ENCODE results near the gene PSMB3.

The PSMB3 gene

DNA sequence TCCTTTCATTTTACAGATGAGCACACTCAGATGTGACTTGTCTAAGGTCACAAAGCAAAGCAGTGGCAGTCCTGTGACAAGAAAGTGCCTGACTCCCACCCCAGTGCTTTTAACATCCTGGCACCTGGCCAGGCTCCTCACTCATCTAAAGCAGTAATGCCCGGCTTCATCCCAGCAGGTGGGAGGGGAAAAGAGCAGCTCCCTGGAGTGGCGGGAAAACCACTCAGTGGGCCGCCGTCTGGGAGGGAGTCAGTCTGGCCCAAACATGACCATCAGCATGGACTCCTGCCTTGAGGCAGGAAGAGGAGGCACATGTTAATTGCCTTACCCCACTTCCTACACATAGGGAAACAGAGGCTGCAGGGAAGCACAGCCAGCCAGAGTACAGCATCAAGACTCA is 7.0 kb upstream of the PSMB3 start:
- DNase-seq (ENCODE audit: low read depth in 1 of 2, low spot score in 1 of 2): no peak
- no peak overlapping the region for H3K27ac ChIP-seq (replicated peaks)
- H3K4me3 ChIP-seq (replicated peaks; ENCODE audit: insufficient read depth, low read length): no peak overlapping the region
- H3K27me3 ChIP-seq (ENCODE audit: insufficient read depth, poor library complexity, severe bottlenecking): peaks cover 40% of the 10 kb centered on the region
- TF ChIP-seq POLR2AphosphoS5 (IDR thresholded peaks at IDR 0.05; ENCODE audit: low read depth): no peak
- TF ChIP-seq GABPA (IDR thresholded peaks at IDR 0.05; ENCODE audit: low read depth): no peak

- DNase-seq (ENCODE audit: low read depth in 1 of 2, low spot score in 1 of 2): no peak
- H3K27ac ChIP-seq (replicated peaks): no peak overlapping the region
Observed at GRCh38 chr17:38746004-38746848, 6.3 kb upstream of the PSMB3 start.

DNA sequence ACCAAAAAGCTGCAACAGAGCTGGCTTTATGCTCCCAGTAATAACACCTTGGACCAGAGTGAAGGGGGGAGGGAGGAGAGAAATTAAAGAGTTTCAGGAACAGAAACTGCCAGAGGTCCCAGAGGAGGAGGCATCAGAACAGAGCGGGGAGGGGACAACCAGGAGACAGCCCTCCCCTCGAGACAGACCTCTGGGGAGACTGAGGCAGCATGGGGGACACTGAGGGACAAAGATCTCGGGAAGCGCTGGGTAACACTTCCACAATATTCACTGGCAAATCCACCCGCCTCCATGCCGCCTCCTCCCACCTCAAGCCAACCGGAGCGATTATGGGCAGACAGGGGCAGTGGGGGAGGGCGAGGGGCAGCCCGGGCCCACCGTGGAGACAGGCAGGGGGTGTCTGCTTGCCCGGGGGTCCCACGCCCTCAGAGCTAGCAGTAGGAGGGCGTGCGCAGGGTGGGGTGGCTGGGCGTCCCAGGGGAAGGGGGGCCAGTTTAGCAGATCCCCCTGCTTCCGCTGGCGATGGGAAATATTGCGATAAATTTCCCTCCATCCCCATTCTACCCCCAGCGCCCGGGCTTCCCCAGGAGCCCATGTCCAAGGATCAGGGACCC is 5.6 kb upstream of the PSMB3 start:
- TF ChIP-seq, protein P1, sequence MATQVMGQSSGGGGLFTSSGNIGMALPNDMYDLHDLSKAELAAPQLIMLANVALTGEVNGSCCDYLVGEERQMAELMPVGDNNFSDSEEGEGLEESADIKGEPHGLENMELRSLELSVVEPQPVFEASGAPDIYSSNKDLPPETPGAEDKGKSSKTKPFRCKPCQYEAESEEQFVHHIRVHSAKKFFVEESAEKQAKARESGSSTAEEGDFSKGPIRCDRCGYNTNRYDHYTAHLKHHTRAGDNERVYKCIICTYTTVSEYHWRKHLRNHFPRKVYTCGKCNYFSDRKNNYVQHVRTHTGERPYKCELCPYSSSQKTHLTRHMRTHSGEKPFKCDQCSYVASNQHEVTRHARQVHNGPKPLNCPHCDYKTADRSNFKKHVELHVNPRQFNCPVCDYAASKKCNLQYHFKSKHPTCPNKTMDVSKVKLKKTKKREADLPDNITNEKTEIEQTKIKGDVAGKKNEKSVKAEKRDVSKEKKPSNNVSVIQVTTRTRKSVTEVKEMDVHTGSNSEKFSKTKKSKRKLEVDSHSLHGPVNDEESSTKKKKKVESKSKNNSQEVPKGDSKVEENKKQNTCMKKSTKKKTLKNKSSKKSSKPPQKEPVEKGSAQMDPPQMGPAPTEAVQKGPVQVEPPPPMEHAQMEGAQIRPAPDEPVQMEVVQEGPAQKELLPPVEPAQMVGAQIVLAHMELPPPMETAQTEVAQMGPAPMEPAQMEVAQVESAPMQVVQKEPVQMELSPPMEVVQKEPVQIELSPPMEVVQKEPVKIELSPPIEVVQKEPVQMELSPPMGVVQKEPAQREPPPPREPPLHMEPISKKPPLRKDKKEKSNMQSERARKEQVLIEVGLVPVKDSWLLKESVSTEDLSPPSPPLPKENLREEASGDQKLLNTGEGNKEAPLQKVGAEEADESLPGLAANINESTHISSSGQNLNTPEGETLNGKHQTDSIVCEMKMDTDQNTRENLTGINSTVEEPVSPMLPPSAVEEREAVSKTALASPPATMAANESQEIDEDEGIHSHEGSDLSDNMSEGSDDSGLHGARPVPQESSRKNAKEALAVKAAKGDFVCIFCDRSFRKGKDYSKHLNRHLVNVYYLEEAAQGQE (IDR thresholded peaks at IDR 0.05; ENCODE audit: insufficient replicate concordance, low read depth): no peak
- TF ChIP-seq GABPA (IDR thresholded peaks at IDR 0.05; ENCODE audit: low read depth) (no peak), SPI1 (IDR thresholded peaks at IDR 0.05; ENCODE audit: borderline replicate concordance, low read depth) (no peak), POLR2AphosphoS5 (IDR thresholded peaks at IDR 0.05; ENCODE audit: low read depth) (no peak)
- TF ChIP-seq, protein P2, sequence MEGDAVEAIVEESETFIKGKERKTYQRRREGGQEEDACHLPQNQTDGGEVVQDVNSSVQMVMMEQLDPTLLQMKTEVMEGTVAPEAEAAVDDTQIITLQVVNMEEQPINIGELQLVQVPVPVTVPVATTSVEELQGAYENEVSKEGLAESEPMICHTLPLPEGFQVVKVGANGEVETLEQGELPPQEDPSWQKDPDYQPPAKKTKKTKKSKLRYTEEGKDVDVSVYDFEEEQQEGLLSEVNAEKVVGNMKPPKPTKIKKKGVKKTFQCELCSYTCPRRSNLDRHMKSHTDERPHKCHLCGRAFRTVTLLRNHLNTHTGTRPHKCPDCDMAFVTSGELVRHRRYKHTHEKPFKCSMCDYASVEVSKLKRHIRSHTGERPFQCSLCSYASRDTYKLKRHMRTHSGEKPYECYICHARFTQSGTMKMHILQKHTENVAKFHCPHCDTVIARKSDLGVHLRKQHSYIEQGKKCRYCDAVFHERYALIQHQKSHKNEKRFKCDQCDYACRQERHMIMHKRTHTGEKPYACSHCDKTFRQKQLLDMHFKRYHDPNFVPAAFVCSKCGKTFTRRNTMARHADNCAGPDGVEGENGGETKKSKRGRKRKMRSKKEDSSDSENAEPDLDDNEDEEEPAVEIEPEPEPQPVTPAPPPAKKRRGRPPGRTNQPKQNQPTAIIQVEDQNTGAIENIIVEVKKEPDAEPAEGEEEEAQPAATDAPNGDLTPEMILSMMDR (IDR thresholded peaks at IDR 0.05; ENCODE audit: insufficient read depth, low read length): no peak
- DNase-seq (ENCODE audit: low read depth in 1 of 2, low spot score in 1 of 2): no peak

More at GRCh38 chr17:38746004-38746848, 6.3 kb upstream of the PSMB3 start:
- TF ChIP-seq POLR2AphosphoS5 (IDR thresholded peaks at IDR 0.05; ENCODE audit: low read depth) (no peak), SPI1 (IDR thresholded peaks at IDR 0.05; ENCODE audit: borderline replicate concordance, low read depth) (no peak), GABPA (IDR thresholded peaks at IDR 0.05; ENCODE audit: low read depth) (no peak)
- TF ChIP-seq, protein P2 (IDR thresholded peaks at IDR 0.05; ENCODE audit: insufficient read depth, low read length): no peak
- Histone ChIP-seq H3K4me3 (replicated peaks; ENCODE audit: insufficient read depth, low read length) (no peak overlapping the region), H3K27me3 (ENCODE audit: insufficient read depth, poor library complexity, severe bottlenecking) (peaks cover 43% of the 10 kb centered on the region)

GRCh38 chr17:38747463-38748148 is 4.9 kb upstream of the PSMB3 start:
- TF ChIP-seq, protein P2 (IDR thresholded peaks at IDR 0.05; ENCODE audit: insufficient read depth, low read length): no peak
- TF ChIP-seq, protein P1 (IDR thresholded peaks at IDR 0.05; ENCODE audit: insufficient replicate concordance, low read depth): no peak
- TF ChIP-seq SPI1 (IDR thresholded peaks at IDR 0.05; ENCODE audit: borderline replicate concordance, low read depth) (no peak), POLR2AphosphoS5 (IDR thresholded peaks at IDR 0.05; ENCODE audit: low read depth) (no peak), GABPA (IDR thresholded peaks at IDR 0.05; ENCODE audit: low read depth) (no peak)
- Histone ChIP-seq H3K27ac (replicated peaks) (no peak overlapping the region), H3K27me3 (ENCODE audit: insufficient read depth, poor library complexity, severe bottlenecking) (peaks cover 45% of the 10 kb centered on the region), H3K4me3 (replicated peaks; ENCODE audit: insufficient read depth, low read length) (peak overlapping the region; percentile 52)
- no peak for DNase-seq (ENCODE audit: low read depth in 1 of 2, low spot score in 1 of 2)

More for the DNA sequence above, 5.6 kb upstream of the PSMB3 start:
- Histone ChIP-seq H3K27ac (replicated peaks) (no peak overlapping the region), H3K4me3 (replicated peaks; ENCODE audit: insufficient read depth, low read length) (peak overlapping the region; percentile 52), H3K27me3 (ENCODE audit: insufficient read depth, poor library complexity, severe bottlenecking) (peaks cover 45% of the 10 kb centered on the region)
